Lower leg skin (tissue), 4 donors: ENCODE measurements around the gene CLDN6. TPM values are rescaled to one million over a fixed set of nuclear protein-coding genes. Genes with fewer than 3 reads are reported as not detected.

Source experiments
- DNase-seq, 2 donors: peaks; one replicate each; pipeline ENCODE4 v3.0.0-alpha.2; 2019; ENCODE audit warnings: low spot score in 2 of 2
- H3K4me3 ChIP-seq: fragments of 200-600 bp; sonication (generic); 2 replicates; pipeline ENCODE4 v1.5.1; 2017; ENCODE audit warnings: mild to moderate bottlenecking, low read depth; ENCODE audit not compliant: poor library complexity, severe bottlenecking
- CTCF ChIP-seq, 3 donors: fragments of 450-650 bp; IDR thresholded peaks; one replicate each; pipeline ENCODE4 v1.5.1; 2016; ENCODE audit warnings: antibody characterized with exemption in 3 of 3, mild to moderate bottlenecking in 3 of 3, moderate library complexity in 2 of 3
- POLR2A ChIP-seq, 2 donors: fragments of 450-650 bp; IDR thresholded peaks; one replicate each; pipeline ENCODE4 v1.6.1; 2016 to 2017; ENCODE audit warnings: antibody characterized with exemption in 2 of 2, mild to moderate bottlenecking in 1 of 2, moderate library complexity in 1 of 2
- WGBS, 2 donors: methylation state at CpG; one replicate each; pipeline ENCODE4 v1.1.5; 2018; 5-methylcytosine and 5-hydroxymethylcytosine counted together
- intact Hi-C: fragments of 100-400 bp; cut with DNase I; formaldehyde crosslinking; loops from one replicate; pipeline ENCODE4 v1.15.0; 2023; ENCODE audit warnings: low total_unique reads
- total RNA-seq, 4 donors: library from RNA; depleted of rRNA; stranded (reverse); fragments of >200 nt; gene quantifications; one replicate each; pipeline ENCODE4 v1.1.0, GENCODE V29; 2016

Gene CLDN6
- total RNA-seq, 4 donors from 2014 or later = not detected

DNA sequence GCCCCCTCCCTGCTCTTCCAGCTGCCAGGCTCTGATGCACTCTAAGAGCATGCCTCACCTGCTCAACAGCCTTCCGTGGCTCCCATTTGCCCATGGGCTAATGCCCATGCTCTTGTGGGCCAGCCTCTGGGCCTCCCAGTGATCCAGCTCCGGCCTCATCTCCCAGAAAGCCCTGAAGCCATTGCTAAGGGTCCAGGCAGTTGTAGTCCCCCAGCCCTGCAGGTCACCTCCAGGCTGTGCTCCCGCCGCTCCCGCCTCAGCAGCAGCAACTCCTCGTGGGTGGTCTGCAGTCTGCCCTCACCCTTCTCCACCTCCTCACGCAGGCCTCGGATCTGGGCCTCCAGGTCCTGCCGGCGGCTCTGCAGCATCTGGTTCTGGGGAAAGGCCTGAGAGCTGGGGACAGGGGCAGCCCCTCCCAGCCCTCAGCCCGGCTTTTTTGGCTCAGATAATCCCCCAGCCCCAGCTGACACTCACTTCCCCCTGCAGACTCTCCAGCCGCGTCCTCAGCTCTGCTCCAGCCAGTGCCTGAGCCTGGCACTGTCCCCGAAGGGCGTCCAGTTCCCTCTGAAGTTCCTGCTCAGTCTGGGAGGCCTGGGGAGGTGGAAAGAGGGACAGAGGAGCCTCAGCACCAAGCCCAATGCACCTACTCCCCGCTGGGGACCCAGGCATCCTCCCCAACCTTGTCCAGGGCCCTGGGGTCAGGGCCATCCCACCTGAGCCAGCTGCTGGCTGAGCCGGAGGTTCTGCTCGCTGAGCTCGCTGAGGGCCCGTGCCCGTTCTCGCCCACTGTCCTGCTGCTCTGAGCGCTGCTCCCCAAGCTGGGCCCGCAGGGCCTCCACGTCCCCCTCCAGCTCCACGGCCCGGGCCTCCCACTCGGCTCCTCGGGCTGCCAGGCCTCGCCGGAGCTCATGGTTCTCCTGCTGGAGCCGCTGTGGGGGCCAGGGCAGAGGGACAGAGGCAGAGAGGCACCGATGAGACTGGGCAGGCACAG lies 12.5 kb upstream of the CLDN6 start:
- intact Hi-C loops = no loop called here
- no peak for DNase-seq
- 77 to 82% methylated on average over 31 to 33 of the region's 33 CpGs for WGBS, 2 donors
- no peak for TF ChIP-seq POLR2A (IDR thresholded peaks at IDR 0.05)
- TF ChIP-seq CTCF (IDR thresholded peaks at IDR 0.05) = no peak
- H3K4me3 ChIP-seq = no peak overlapping the region

DNA sequence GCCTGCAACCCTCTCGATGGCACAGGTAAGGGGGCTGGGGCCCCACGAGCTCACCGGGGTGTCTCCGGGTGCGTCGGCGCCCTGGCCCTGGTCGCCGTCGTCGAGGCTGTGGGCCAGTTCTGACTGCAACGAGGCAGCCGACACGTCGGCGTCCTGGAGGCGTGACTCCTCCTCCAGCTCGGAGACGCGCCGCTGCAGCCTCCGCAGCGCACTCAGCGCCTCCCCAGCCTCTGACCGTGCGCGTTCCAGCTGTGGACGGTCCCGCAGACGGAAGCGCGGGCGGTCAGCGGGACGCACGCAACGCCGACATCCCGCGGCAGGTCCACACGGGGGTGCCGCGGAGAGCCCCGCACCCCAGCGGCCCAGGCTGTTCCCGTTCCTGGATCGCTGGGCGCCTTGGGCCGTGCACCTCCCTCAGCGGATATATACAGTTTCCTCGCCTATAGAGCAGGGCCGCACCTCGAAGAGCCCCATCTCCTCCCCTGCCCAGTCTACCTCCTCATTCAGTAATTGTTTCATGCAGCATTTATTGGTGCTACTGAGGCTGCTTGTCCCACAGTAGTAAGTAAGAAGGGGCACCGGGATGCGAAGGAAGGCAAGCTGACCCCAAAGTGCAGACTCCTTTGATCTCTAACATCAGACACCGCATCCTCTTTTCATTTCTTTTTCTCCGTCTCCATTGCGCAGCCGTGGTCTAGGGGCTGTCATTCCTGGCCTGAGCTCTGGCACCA lies 11.7 kb upstream of the CLDN6 start:
- 16 to 21% methylated on average over 22 to 26 of the region's 59 CpGs for WGBS, 2 donors

DNA sequence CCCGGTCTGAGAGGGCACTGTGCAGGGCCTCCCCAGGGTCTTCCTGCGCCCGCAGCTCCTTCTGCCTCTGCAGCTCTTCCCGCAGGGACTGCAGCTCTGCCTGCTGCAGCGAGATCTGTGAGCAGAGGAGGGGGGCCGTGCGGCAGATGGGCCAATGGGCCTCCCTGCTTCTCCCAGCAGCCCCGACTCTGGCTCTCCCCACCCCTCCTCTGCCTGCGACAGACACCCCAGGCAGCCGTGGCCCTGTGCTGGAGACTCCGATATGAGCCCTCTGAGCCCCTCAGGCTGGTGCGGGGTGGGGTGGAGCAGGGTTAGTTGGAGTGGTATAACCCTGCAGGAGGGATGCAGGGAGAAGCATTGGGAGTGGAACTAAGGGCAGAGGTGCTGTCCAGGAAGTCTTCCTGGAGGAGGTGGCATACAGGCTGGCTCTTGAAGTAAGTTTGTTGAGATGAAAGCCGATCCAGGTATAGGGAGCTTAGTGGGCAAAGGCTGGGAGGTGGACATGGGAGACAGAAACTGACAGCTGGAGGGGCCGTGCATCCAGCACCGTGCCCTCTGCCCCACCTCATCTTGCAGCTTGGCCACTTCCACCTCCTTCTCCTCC lies 10.8 kb upstream of the CLDN6 start:
- no peak overlapping the region for H3K4me3 ChIP-seq
- intact Hi-C loops = no loop called here
- TF ChIP-seq POLR2A (IDR thresholded peaks at IDR 0.05) (no peak), CTCF (IDR thresholded peaks at IDR 0.05) (no peak)
- DNase-seq = no peak
- 19 to 28% methylated on average over 15 of the region's 15 CpGs for WGBS, 2 donors

More for the DNA sequence above, 11.7 kb upstream of the CLDN6 start:
- no peak for TF ChIP-seq CTCF (IDR thresholded peaks at IDR 0.05)
- no peak for DNase-seq
- intact Hi-C loops = no loop called here
- no peak overlapping the region for H3K4me3 ChIP-seq

- intact Hi-C loops = no loop called here
- DNase-seq = peak; percentile 59 to 94
- TF ChIP-seq POLR2A (IDR thresholded peaks at IDR 0.05) (no peak), CTCF (IDR thresholded peaks at IDR 0.05) (no peak)
- 28 to 31% methylated on average over 26 to 37 of the region's 58 CpGs for WGBS, 2 donors
- no peak overlapping the region for H3K4me3 ChIP-seq
Observed at GRCh38 chr16:3027983-3028715, 10.2 kb upstream of the CLDN6 start.

DNA sequence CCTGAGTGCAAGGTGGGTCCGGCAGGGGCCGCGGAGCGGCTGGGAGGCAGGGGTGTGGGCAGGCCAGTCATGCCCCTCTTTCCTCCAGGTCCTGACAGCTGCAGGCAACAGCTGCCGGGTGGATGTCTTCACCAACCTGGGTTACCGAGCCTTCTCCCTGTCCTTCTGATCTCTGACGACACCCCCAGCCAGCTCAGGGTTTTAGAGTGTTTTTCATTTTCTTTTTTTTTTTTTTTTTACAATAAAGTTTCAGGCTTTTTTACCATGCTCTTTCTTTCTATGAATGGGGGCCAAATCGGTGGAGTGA lies 9.5 kb upstream of the CLDN6 start:
- TF ChIP-seq POLR2A (IDR thresholded peaks at IDR 0.05) = no peak
- no peak for TF ChIP-seq CTCF (IDR thresholded peaks at IDR 0.05)
- no peak overlapping the region for H3K4me3 ChIP-seq
- DNase-seq = no peak
- 90 to 96% methylated on average over 8 of the region's 8 CpGs for WGBS, 2 donors
- intact Hi-C loops = no loop called here
